H7 (cell line): ENCODE data around the gene PLA1A. TPM values are rescaled to one million over a fixed set of nuclear protein-coding genes. Genes with fewer than 3 reads are reported as not detected.
"Not testable (repeated sequence)": the region's sequence is repeated elsewhere in the genome, so short reads cannot be mapped to it uniquely, and the experiment has no call there.

Source experiments
- DNase-seq: peaks from one replicate; pipeline ENCODE4 v3.0.0; 2012
- H3K27me3 ChIP-seq: 2 replicates; pipeline ENCODE4 v1.6.0; 2011; ENCODE audit warnings: mild to moderate bottlenecking, low read length; ENCODE audit not compliant: control insufficient read depth, insufficient read depth
- H3K36me3 ChIP-seq: replicated peaks from 2 replicates; pipeline ENCODE4 v1.5.1; 2011; ENCODE audit warnings: low read length; ENCODE audit not compliant: control insufficient read depth, insufficient read depth
- H3K4me3 ChIP-seq: 2 replicates; pipeline ENCODE4 v1.5.1; 2011; ENCODE audit warnings: low read depth, mild to moderate bottlenecking, control low read depth, low read length, moderate library complexity; ENCODE audit not compliant: insufficient read depth
- total RNA-seq: library from RNA; depleted of rRNA; stranded (reverse); fragments of >200 nt; shearing (Covaris generic); gene quantifications from 2 replicates; pipeline ENCODE4 v1.2.3, GENCODE V29; 2014

The PLA1A gene
- total RNA-seq, 1 experiment from 2014 or later: not detected

DNA sequence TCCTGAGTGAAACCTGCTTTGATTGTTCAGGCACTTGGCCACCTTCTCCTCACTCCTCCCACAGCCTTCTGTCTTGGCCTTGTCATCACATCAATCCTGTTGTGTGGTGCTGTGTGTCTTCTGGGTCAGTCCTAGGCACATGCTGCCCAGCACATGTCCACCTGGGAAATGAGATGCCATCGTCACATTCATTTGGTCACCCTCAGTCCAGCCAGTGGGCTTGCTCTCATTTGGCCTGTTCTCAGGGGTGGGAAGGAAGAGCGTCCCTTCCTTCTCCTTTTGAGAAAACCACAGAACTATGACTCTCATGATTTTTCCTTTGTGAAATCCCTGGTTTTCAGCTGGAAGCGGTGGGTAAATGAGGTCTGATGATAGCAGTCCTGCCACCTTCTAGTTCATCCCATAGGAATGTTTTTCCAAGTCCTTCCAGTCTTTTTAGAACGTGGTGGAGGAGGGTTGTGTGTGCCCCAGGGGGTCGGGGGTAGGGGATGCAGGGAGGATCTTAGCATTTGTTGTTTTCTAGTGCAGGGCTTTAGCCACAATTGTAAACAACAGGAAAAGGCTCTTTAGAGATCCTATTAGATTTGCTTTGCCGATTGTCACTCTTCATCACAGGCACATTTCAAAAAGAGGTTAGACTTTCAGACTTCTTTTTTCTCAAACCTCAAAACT is 8.4 kb upstream of the PLA1A start:
- peak; percentile 50 for DNase-seq

DNA sequence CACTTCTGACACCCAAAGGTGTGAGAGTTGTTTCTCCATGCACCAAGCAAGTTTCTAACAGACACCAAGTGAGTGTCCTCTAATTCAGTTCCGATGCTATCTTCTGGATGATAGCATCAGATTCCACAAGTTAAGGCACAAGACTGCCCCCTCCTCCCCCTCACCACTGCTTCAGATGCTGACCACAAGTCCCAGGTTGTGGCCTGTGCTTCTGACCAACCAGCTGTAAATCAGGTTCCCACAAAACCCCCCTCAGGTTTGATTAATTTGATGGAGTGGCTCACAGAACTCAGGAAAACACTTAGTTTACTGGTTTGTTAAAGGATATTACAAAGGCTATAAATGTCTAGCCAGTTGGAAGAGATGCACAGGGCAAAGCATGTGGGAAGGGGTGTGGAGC is 7.0 kb upstream of the PLA1A start:
- no peak for DNase-seq
- Histone ChIP-seq H3K36me3 (no peaks in the 10 kb centered on the region), H3K27me3 (no peaks in the 10 kb centered on the region), H3K4me3 (no peak overlapping the region)

More for the DNA sequence above, 8.4 kb upstream of the PLA1A start:
- Histone ChIP-seq H3K27me3 (no peaks in the 10 kb centered on the region), H3K36me3 (no peaks in the 10 kb centered on the region), H3K4me3 (no peak overlapping the region)

DNA sequence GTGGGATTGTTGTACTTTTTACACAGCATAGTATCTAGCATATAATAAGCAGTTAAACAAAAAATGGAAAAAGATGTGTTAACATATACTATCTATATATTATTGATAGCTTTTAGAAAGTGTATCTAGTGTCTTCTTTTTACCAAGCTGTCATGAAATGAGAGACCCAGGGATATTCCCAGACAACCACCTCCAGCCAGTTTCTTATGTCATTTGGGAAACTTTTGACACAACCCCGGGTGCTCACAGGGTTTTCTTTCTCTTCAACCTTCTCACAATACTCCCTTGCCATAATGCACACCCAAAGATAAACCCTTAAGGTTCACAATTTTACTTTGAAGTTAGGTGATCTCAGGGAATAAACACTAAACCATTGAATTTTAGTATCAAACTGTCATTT is 4.8 kb upstream of the PLA1A start:
- no peaks in the 10 kb centered on the region for H3K36me3 ChIP-seq
- no peak overlapping the region for H3K4me3 ChIP-seq
- H3K27me3 ChIP-seq: no peaks in the 10 kb centered on the region
- DNase-seq: no peak

DNA sequence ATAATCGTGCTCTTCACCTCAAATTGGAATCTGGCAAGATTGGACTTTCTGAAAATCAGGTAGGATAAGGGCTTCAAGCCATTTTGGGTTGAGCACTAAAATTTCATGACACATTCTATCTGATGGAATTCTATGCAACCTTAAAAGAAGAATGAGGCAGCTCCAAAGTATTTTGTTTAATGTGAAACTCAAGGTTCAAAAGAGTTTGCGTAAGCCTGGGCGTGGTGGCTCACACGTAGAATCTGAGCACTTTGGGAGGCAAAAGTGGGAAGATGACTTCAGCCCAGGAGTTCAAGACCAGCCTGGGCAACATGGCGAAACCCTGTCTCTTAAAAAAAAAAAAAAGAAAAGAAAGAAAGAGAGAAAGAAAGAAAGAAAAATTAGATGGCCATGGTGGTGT is 3.6 kb upstream of the PLA1A start:
- Histone ChIP-seq H3K36me3 (no peaks in the 10 kb centered on the region), H3K27me3 (no peaks in the 10 kb centered on the region), H3K4me3 (no peak overlapping the region)
- DNase-seq: no peak

DNA sequence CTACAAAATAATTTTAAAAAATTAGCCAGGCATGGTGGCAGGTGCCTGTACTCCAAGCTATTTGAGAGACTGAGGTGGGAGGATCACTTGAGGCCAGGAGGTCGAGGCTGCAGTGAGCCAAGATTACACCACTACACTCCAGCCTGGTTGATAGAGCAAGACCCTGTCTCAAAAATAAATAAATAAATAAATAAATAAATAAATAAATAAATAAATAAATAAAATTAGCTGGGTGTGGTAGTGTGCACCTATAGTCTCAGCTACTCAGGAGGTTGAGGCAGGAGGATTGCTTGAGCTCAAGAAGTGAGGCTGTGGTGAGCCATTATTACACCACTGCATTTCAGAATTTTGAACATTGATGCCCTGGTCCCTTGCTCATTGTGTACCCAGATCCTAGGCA is 2.8 kb upstream of the PLA1A start:
- DNase-seq, H3K4me3 ChIP-seq, H3K36me3 ChIP-seq, H3K27me3 ChIP-seq: not testable (repeated sequence)

DNA sequence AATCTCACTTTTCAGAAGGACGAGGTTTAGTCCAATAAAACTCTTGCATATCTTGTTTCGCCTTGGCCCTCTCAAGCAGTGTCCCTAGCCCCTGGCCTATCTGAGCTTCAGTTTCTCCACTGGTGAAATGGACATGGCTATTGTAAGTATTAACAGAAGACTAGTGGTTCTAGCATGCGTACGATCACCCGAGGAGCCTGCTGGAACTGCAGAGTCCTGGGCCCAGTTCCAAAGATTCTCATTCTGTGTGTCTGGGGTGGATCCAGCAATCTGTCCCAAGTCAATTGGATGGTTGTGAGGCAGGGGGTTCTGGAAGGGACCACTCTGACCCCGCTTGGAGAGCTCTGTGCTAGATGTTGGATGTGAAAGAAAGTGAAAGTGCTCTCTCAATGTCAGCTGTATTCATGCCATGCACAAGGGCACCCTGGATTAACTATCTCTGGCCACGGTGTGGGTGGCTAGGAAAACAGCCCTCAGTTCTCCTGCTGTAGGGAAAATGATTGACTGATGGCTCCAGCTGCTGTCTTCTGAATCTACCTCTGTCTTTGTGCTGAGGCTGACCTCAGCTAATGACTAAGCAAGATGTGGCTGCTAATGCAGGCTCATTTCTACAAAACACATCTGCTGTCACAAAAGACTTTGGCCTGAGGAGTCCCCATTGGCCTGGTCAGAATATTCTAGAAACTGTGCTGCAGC is 1.9 kb upstream of the PLA1A start:
- no peaks in the 10 kb centered on the region for H3K27me3 ChIP-seq
- no peaks in the 10 kb centered on the region for H3K36me3 ChIP-seq
- H3K4me3 ChIP-seq: no peak overlapping the region
- no peak for DNase-seq

DNA sequence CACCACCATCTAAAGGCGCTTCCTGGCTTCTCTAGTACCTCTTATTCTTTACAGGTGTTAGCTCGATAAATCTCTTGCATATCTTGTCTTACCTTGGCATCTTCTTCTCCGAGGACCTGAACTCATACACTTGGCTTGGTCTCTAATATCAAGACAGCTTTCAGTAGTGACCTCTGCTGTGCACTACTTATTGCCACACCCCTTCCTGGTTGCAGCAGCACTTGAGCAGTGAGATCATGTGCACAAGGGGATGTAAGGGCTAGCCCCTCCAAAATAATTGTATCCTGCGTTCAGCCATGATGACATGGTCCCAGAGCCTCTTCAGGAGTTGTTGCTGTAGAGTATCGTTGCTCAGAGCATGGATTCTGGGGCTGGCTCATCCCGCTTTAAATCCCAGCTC is 1.3 kb upstream of the PLA1A start:
- Histone ChIP-seq H3K4me3 (no peak overlapping the region), H3K36me3 (no peaks in the 10 kb centered on the region), H3K27me3 (no peaks in the 10 kb centered on the region)
- no peak for DNase-seq

DNA sequence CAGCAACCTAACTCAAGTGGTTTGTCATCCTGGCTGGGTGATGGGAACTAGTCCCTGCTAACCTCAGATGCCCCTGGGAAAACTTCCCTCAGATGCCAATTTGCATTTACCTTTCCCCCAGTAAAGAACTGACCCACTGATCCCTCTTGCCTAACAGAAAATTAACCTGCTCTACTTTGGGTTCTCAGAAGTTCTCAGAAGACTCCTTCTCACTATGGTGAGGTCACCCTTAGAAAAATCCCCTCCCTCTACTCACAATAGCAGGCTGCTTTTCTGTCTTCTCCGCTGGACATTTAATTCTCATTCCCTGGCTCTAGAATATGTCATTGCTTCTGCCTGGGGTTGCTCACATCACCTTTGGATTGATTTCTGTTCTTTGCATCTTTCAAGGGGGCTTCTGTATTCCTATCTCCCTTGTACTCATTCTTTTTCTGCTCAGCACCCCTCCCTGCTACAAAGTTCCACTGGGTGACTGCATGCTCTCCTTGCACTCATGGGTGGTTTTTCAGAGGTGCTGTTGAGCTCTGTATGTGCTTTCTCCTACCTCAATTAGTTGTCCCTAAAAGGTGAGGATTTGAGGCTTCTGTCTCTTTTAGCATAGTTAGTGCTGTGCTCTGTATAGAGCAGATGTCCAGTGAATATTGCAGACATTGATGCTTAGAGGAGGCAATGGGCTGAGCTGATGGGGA is 869 bp downstream of the PLA1A start:
- Histone ChIP-seq H3K27me3 (no peaks in the 10 kb centered on the region), H3K36me3 (no peaks in the 10 kb centered on the region), H3K4me3 (no peak overlapping the region)
- no peak for DNase-seq

DNA sequence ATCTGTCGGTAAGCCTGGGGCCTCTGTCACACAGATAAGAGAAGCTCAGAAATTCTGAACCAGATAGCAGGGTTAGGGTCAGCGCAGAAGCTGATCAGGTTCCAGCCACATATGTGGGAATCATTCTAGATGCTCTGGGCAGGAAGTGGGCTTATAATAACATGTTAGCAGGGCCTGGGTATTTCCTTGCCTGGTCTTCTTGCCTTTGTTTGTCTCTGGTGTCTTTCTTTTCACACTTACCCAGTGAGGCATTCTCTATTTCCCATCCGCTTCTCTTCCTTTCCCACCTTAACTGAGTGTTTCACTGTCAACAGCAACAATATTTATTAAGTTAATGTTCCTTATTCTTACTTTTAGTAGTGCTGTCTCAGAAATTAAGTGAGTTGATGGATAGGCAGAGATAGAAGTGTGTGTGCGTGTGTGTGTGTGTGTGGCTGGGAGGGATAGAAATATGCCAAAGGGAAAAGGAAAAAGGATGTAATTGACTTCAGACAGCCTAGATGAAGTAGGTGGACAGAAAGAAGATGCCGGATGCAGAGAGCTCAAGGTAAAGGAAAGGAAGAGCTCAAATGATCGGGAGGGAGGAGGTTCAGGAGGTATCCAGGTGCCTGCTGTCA is 2.0 kb downstream of the PLA1A start:
- H3K4me3 ChIP-seq: no peak overlapping the region
- no peaks in the 10 kb centered on the region for H3K27me3 ChIP-seq
- H3K36me3 ChIP-seq: no peaks in the 10 kb centered on the region
- DNase-seq: no peak

DNA sequence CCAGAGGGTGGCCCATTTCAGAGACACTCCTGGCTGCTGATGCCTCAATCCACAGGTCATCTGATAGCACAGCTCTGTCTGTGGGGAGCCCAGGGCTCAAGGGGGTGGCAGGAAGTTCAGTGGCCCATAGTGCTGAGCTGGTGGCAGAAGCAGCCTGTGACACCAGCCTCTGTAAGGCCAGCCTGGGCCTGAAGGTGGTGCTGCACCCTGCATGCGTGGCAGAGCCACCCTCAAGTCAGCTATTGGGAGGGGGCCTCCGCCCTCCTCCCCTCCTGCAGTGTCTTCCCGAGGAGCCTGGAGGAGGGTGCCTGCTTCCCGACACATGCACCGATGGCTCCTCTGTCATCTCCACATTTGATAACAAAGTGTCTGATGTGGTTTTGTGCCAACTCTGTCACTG is 3.0 kb downstream of the PLA1A start:
- DNase-seq: peak; percentile 76
- no peaks in the 10 kb centered on the region for H3K36me3 ChIP-seq
- H3K4me3 ChIP-seq: no peak overlapping the region
- no peaks in the 10 kb centered on the region for H3K27me3 ChIP-seq

DNA sequence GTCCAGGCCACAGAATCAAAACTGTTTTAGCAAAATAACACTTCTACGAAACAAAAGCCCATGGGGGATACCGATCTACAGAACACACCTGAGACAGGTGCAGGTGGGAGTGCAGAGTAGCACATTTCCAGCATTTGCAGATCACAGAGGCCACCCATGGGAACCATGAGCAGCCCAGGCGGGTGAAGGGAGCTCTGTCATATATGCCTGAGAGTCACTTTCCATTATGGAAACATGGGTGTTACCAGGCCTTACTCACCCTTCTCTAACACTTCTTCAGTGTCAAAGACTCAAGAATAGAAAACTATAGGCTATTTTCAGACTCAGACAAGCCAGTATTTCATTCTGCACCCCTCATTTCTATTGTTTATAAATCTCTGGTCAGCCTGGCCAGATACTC is 3.5 kb downstream of the PLA1A start:
- H3K36me3 ChIP-seq: no peaks in the 10 kb centered on the region
- no peak for DNase-seq
- no peaks in the 10 kb centered on the region for H3K27me3 ChIP-seq
- H3K4me3 ChIP-seq: no peak overlapping the region

DNA sequence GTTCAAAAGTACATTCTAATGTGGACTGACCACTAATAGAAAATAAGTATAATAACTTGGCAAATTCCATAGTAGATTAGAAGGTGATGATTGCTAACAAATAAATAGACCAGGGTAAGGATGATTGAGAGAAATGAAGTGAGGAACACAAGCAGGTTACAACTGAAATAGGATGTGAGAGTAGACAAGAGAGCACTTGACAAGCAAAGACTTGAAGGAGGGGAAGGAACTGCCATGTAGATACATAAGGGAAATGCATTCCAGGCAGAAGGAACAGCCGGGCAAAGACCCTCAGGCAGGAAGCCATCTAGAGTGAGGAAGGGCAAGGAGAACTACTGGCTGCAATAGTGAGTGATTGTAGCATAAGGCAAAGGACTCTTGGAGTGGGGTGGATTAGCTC is 5.0 kb downstream of the PLA1A start:
- Histone ChIP-seq H3K36me3 (no peaks in the 10 kb centered on the region), H3K27me3 (no peaks in the 10 kb centered on the region), H3K4me3 (no peak overlapping the region)
- DNase-seq: no peak

DNA sequence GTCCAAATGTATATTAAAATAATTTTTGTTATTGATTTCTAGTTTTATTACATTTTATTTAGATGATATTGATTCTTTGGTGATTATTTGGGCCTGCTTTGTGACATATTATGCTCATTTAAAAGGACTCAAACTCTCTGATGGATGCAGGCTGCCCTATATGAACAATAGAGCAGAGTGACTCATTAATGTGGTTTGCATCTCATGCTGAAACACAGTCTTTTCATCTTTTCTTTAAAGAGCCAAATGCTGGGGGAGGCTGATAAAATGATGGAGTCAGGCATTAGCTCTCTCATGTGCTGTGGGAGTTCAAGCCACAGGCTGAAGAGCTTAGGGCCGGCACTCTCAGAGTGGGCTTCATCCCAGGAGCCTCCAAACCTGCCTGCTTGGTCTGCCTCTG is 7.2 kb downstream of the PLA1A start:
- DNase-seq: no peak
- no peaks in the 10 kb centered on the region for H3K36me3 ChIP-seq

DNA sequence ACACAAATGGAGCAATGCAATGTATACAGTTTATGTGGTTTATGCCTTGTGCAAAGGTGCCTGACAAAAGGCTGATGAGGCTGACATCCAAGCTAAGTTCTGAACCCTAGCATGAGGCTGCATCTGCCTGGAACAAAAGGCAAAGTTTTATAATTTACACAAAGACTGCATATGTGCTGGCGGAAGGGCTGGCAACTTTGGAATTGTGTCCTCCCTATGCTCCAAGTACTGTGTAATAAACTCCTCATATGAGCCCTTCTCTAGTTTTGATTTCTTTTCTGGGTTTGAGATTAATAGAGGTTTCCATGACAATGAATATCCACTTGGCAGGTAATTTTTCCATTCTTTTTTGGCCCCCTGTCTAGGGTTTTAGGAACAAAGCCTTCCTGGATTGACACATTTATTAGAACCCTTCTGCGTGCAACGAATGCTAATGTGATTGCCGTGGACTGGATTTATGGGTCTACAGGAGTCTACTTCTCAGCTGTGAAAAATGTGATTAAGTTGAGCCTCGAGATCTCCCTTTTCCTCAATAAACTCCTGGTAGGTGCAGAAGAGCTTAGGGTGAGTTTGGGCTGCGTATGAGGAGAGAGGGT is 10.8 kb downstream of the PLA1A start:
- Histone ChIP-seq H3K27me3 (no peaks in the 10 kb centered on the region), H3K36me3 (no peaks in the 10 kb centered on the region), H3K4me3 (no peak overlapping the region)
- DNase-seq: no peak

More for the DNA sequence above, 7.2 kb downstream of the PLA1A start:
- no peaks in the 10 kb centered on the region for H3K27me3 ChIP-seq
- H3K4me3 ChIP-seq: no peak overlapping the region
